Trophoblast cell (in vitro differentiated cells and primary cell): ENCODE data around the gene MNX1.

Experiments used
- DNase-seq, 2 donors: peaks; one replicate each; pipeline ENCODE4 v3.0.0-alpha.2; 2016
- H2AFZ ChIP-seq: 2 replicates; pipeline ENCODE4 v1.6.1; 2013; ENCODE audit warnings: low read length, moderate library complexity, mild to moderate bottlenecking; ENCODE audit not compliant: insufficient read depth, poor library complexity
- H2AK5ac ChIP-seq: 2 replicates; pipeline ENCODE4 v1.6.1; 2013; ENCODE audit warnings: mild to moderate bottlenecking, low read length
- H2BK120ac ChIP-seq: 2 replicates; pipeline ENCODE4 v1.6.1; 2013; ENCODE audit warnings: low read length, mild to moderate bottlenecking, moderate library complexity; ENCODE audit not compliant: insufficient read depth, poor library complexity
- H2BK12ac ChIP-seq: 2 replicates; pipeline ENCODE4 v1.6.1; 2013; ENCODE audit warnings: mild to moderate bottlenecking, low read length, moderate library complexity
- H2BK5ac ChIP-seq: 2 replicates; pipeline ENCODE4 v1.6.1; 2013; ENCODE audit warnings: low read length, low read depth, moderate library complexity, mild to moderate bottlenecking; ENCODE audit not compliant: poor library complexity
- H3K14ac ChIP-seq: 2 replicates; pipeline ENCODE4 v1.6.1; 2013; ENCODE audit warnings: mild to moderate bottlenecking, low read length
- H3K18ac ChIP-seq: 2 replicates; pipeline ENCODE4 v1.6.1; 2013; ENCODE audit warnings: mild to moderate bottlenecking, low read length
- H3K23ac ChIP-seq: 2 replicates; pipeline ENCODE4 v1.6.1; 2013; ENCODE audit warnings: low read length
- H3K27ac ChIP-seq: 2 replicates; pipeline ENCODE4 v1.5.1; 2013; ENCODE audit warnings: low read depth, mild to moderate bottlenecking, inconsistent platforms, low read length, moderate library complexity
- H3K27me3 ChIP-seq: 2 replicates; pipeline ENCODE4 v1.6.1; 2013; ENCODE audit warnings: inconsistent platforms, mild to moderate bottlenecking, low read length, moderate library complexity; ENCODE audit not compliant: insufficient read depth
- H3K36me3 ChIP-seq, 2 experiments: 1 replicate in 1 of 2; 2 replicates in 1 of 2; pipeline ENCODE4 v1.6.1; 2013; ENCODE audit warnings: low read length in 2 of 2, mild to moderate bottlenecking in 2 of 2, moderate library complexity in 1 of 2; ENCODE audit not compliant: insufficient read depth in 2 of 2, control insufficient read depth in 1 of 2
- H3K4ac ChIP-seq: 2 replicates; pipeline ENCODE4 v1.6.1; 2013; ENCODE audit warnings: low read depth, mild to moderate bottlenecking, low read length, moderate library complexity
- H3K4me1 ChIP-seq, 2 experiments: 1 replicate in 1 of 2; 2 replicates in 1 of 2; pipeline ENCODE4 v1.6.1; 2013; ENCODE audit warnings: low read length in 2 of 2, mild to moderate bottlenecking in 2 of 2, moderate library complexity in 1 of 2; ENCODE audit not compliant: insufficient read depth in 2 of 2, control insufficient read depth in 1 of 2
- H3K4me2 ChIP-seq: 2 replicates; pipeline ENCODE4 v1.6.1; 2013; ENCODE audit warnings: inconsistent platforms, mild to moderate bottlenecking, low read length, moderate library complexity
- H3K4me3 ChIP-seq: 2 replicates; pipeline ENCODE4 v1.5.1; 2013; ENCODE audit warnings: mild to moderate bottlenecking, low read depth, low read length, inconsistent platforms
- H3K79me1 ChIP-seq: one replicate; pipeline ENCODE4 v1.6.1; 2013; ENCODE audit warnings: low read length
- H3K79me2 ChIP-seq: 2 replicates; pipeline ENCODE4 v1.6.1; 2013; ENCODE audit warnings: low read length, mild to moderate bottlenecking; ENCODE audit not compliant: control insufficient read depth, insufficient read depth, poor library complexity
- H3K9ac ChIP-seq: 2 replicates; pipeline ENCODE4 v1.6.1; 2013; ENCODE audit warnings: mild to moderate bottlenecking, low read length
- H3K9me3 ChIP-seq: 2 replicates; pipeline ENCODE4 v1.6.1; 2013; ENCODE audit warnings: low read depth, mild to moderate bottlenecking, control low read depth, inconsistent platforms, low read length; ENCODE audit not compliant: insufficient read depth
- H4K12ac ChIP-seq: 2 replicates; pipeline ENCODE4 v1.6.1; 2013; ENCODE audit warnings: low read depth, mild to moderate bottlenecking, low read length, moderate library complexity
- H4K8ac ChIP-seq: 2 replicates; pipeline ENCODE4 v1.6.1; 2013; ENCODE audit warnings: low read depth, mild to moderate bottlenecking, low read length, moderate library complexity
- H4K91ac ChIP-seq: one replicate; pipeline ENCODE4 v1.6.1; 2013; ENCODE audit warnings: low read depth, mild to moderate bottlenecking, low read length, moderate library complexity
- WGBS: extraction: QIAGEN DNeasy Blood & Tissue Kit; methylation state at CpG from one replicate; pipeline ENCODE4 v1.1.7; 2013; ENCODE audit warnings: missing lambda C conversion rate; ENCODE audit not compliant: insufficient read length, insufficient coverage; ENCODE audit errors: extremely low coverage; 5-methylcytosine and 5-hydroxymethylcytosine counted together

The MNX1 gene

GRCh38 chr7:157008206-157009169, 2.0 kb downstream of the MNX1 start:
- H4K12ac ChIP-seq: no peak overlapping the region
- no peak overlapping the region for H2BK12ac ChIP-seq
- H2BK120ac ChIP-seq: no peak overlapping the region
- no peak overlapping the region for H4K8ac ChIP-seq
- peaks cover 0 to 14% of the 10 kb centered on the region in 2 experiments for H3K4me1 ChIP-seq
- H3K18ac ChIP-seq: no peak overlapping the region
- no peak overlapping the region for H2AK5ac ChIP-seq
- H4K91ac ChIP-seq: no peak overlapping the region
- no peak for DNase-seq
- H3K23ac ChIP-seq: no peak overlapping the region
- no peak overlapping the region for H3K4me2 ChIP-seq
- no peaks in the 10 kb centered on the region for H3K79me1 ChIP-seq
- H2AFZ ChIP-seq: no peak overlapping the region
- peaks cover 98% of the 10 kb centered on the region for H3K27me3 ChIP-seq
- H3K4ac ChIP-seq: no peak overlapping the region
- H3K9me3 ChIP-seq: peaks cover 12% of the 10 kb centered on the region
- no peak overlapping the region for H3K4me3 ChIP-seq
- no peak overlapping the region for H2BK5ac ChIP-seq
- H3K79me2 ChIP-seq: no peaks in the 10 kb centered on the region
- H3K36me3 ChIP-seq: no peaks in the 10 kb centered on the region
- no peak overlapping the region for H3K9ac ChIP-seq
- WGBS: no CpG with 5 or more reads among the region's 35 CpGs
- H3K14ac ChIP-seq: no peak overlapping the region
- no peak overlapping the region for H3K27ac ChIP-seq

GRCh38 chr7:157007470-157008066, 2.9 kb downstream of the MNX1 start:
- Histone ChIP-seq H2BK120ac (no peak overlapping the region), H3K79me1 (no peaks in the 10 kb centered on the region), H3K36me3 (no peaks in the 10 kb centered on the region), H3K79me2 (no peaks in the 10 kb centered on the region), H3K18ac (no peak overlapping the region), H3K4me2 (no peak overlapping the region), H2BK12ac (no peak overlapping the region), H3K27me3 (peaks cover 97% of the 10 kb centered on the region), H4K8ac (no peak overlapping the region), H4K12ac (no peak overlapping the region), H3K23ac (no peak overlapping the region), H3K4me3 (no peak overlapping the region), H3K4ac (no peak overlapping the region), H2AK5ac (no peak overlapping the region), H3K27ac (no peak overlapping the region), H3K4me1 (peaks cover 0 to 14% of the 10 kb centered on the region in 2 experiments), H4K91ac (no peak overlapping the region), H2AFZ (no peak overlapping the region), H3K14ac (no peak overlapping the region), H2BK5ac (no peak overlapping the region), H3K9me3 (peaks cover 13% of the 10 kb centered on the region), H3K9ac (no peak overlapping the region)
- no peak for DNase-seq
- no CpG with 5 or more reads among the region's 18 CpGs for WGBS

GRCh38 chr7:157006829-157007469, 3.5 kb downstream of the MNX1 start:
- WGBS: no CpG with 5 or more reads among the region's 7 CpGs

GRCh38 chr7:157006205-157006747, 4.2 kb downstream of the MNX1 start:
- no peak overlapping the region for H3K4me3 ChIP-seq
- H3K27ac ChIP-seq: no peak overlapping the region
- H3K18ac ChIP-seq: no peak overlapping the region
- H3K4ac ChIP-seq: no peak overlapping the region
- no peak overlapping the region for H4K8ac ChIP-seq
- H2BK120ac ChIP-seq: no peak overlapping the region
- H2AFZ ChIP-seq: no peak overlapping the region
- H3K4me2 ChIP-seq: no peak overlapping the region
- no peak overlapping the region for H2BK5ac ChIP-seq
- H3K79me2 ChIP-seq: no peaks in the 10 kb centered on the region
- no peaks in the 10 kb centered on the region for H3K79me1 ChIP-seq
- H2AK5ac ChIP-seq: no peak overlapping the region
- no peak overlapping the region for H3K23ac ChIP-seq
- no CpG with 5 or more reads among the region's 39 CpGs for WGBS
- no peaks in the 10 kb centered on the region for H3K36me3 ChIP-seq
- H2BK12ac ChIP-seq: no peak overlapping the region
- H3K14ac ChIP-seq: no peak overlapping the region
- no peak overlapping the region for H3K9ac ChIP-seq
- H4K91ac ChIP-seq: no peak overlapping the region
- peaks cover 96% of the 10 kb centered on the region for H3K27me3 ChIP-seq
- peaks cover 0 to 10% of the 10 kb centered on the region in 2 experiments for H3K4me1 ChIP-seq
- H4K12ac ChIP-seq: no peak overlapping the region
- DNase-seq: no peak
- peaks cover 12% of the 10 kb centered on the region for H3K9me3 ChIP-seq

More at GRCh38 chr7:157006829-157007469, 3.5 kb downstream of the MNX1 start:
- Histone ChIP-seq H3K36me3 (no peaks in the 10 kb centered on the region), H4K8ac (no peak overlapping the region), H4K12ac (no peak overlapping the region), H3K18ac (no peak overlapping the region), H2BK5ac (no peak overlapping the region), H2AFZ (no peak overlapping the region), H4K91ac (no peak overlapping the region), H3K4me3 (no peak overlapping the region), H3K27ac (no peak overlapping the region), H3K4me1 (peaks cover 0 to 14% of the 10 kb centered on the region in 2 experiments), H3K79me1 (no peaks in the 10 kb centered on the region), H3K14ac (no peak overlapping the region), H3K9ac (no peak overlapping the region), H2BK12ac (no peak overlapping the region), H3K4me2 (no peak overlapping the region), H3K79me2 (no peaks in the 10 kb centered on the region), H2AK5ac (no peak overlapping the region), H3K27me3 (peaks cover 97% of the 10 kb centered on the region), H3K23ac (no peak overlapping the region), H3K9me3 (peaks cover 13% of the 10 kb centered on the region), H3K4ac (no peak overlapping the region), H2BK120ac (no peak overlapping the region)
- DNase-seq: no peak
